ENCODE measurements around the gene DAP3.

DNA sequence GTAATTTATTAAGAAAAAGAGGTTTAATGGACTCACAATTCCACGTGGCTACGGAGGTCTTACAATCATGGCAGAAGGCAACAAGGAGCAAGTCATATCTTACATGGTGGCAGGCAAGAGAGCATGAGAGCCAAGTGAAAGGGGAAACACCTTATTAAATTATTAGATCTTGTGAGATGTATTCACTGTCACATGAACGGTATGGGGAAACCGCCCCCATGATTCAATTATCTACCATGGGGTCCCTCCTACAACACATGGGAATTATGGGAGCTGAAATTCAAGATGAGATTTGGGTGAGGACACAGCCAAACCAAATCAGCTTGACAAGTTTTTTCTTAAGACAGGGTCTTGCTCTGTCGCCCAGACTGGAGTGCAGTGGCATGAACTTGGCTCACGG is 14.3 kb downstream of the DAP3 start:
- TF ChIP-seq CTCF (IDR thresholded peaks at IDR 0.05) (no peak), POLR2A (IDR thresholded peaks at IDR 0.05) (no peak)
